Fibroblast of pulmonary artery (primary cell): ENCODE measurements around the gene OSBP.
"Not testable (repeated sequence)": the region's sequence is repeated elsewhere in the genome, so short reads cannot be mapped to it uniquely, and the experiment has no call there.

Source experiments
- DNase-seq: peaks from one replicate; pipeline ENCODE4 v3.0.0-alpha.2; 2010; ENCODE audit warnings: low read depth
- H3K4me3 ChIP-seq: replicated peaks from 2 replicates; pipeline ENCODE4 v1.5.1; 2011; ENCODE audit warnings: low read depth, mild to moderate bottlenecking, control low read depth, low read length, moderate library complexity
- TF ChIP-seq, protein P1 (sequence below): IDR thresholded peaks from 2 replicates; pipeline ENCODE4 v1.5.1; 2011; ENCODE audit warnings: mild to moderate bottlenecking, control low read depth, low read length, inconsistent platforms; ENCODE audit errors: missing control alignments

The OSBP gene

GRCh38 chr11:59644528-59644927 is 29.0 kb upstream of the OSBP start:
- TF ChIP-seq, protein P1, sequence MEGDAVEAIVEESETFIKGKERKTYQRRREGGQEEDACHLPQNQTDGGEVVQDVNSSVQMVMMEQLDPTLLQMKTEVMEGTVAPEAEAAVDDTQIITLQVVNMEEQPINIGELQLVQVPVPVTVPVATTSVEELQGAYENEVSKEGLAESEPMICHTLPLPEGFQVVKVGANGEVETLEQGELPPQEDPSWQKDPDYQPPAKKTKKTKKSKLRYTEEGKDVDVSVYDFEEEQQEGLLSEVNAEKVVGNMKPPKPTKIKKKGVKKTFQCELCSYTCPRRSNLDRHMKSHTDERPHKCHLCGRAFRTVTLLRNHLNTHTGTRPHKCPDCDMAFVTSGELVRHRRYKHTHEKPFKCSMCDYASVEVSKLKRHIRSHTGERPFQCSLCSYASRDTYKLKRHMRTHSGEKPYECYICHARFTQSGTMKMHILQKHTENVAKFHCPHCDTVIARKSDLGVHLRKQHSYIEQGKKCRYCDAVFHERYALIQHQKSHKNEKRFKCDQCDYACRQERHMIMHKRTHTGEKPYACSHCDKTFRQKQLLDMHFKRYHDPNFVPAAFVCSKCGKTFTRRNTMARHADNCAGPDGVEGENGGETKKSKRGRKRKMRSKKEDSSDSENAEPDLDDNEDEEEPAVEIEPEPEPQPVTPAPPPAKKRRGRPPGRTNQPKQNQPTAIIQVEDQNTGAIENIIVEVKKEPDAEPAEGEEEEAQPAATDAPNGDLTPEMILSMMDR = no peak
- no peak for DNase-seq
- H3K4me3 ChIP-seq = no peak overlapping the region

DNA sequence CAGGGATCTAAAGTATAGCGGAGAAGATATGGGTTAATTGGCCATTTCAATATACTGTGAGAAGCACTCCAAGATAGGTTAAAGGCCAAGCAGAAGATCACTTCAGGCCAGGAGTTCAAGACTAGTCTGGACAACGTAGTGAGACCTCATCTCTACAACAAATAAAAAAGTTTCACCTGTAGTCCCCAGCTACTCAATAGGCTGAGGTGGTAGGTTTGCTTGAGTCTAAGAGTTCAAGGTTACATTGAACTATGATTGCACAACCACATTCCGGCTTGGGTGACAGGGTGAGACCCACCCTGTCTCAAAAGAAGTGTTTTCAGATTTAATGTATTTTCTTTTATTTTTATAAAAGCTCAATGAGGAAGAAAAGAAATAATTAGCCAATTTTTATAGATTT is 27.8 kb upstream of the OSBP start:
- DNase-seq = no peak
- no peak overlapping the region for H3K4me3 ChIP-seq
- TF ChIP-seq, protein P1 = no peak

GRCh38 chr11:59641156-59641555 is 25.6 kb upstream of the OSBP start:
- no peak for DNase-seq
- TF ChIP-seq, protein P1 = no peak
- H3K4me3 ChIP-seq = no peak overlapping the region

DNA sequence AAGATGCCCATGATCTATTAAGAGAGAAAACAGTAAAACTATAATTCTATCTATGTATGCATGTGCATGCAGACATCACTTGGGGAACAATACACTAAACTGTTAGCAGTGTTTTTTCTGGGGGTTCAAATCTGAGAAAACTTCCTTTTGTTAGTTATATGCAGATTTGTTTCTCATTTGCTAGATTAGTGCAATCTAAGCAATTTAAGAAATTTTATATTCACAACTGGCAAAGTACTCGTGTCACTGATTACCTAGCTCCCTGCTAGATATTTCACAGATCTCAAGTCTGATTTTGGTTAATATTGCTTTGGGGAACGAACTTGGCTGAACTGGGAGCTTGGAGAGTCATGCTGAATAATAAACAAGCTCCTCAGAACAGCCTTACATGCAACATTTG is 14.9 kb upstream of the OSBP start:
- DNase-seq = no peak
- no peak overlapping the region for H3K4me3 ChIP-seq
- TF ChIP-seq, protein P1 = no peak

GRCh38 chr11:59629996-59630395 is 14.4 kb upstream of the OSBP start:
- no peak for DNase-seq

GRCh38 chr11:59626969-59627368 is 11.4 kb upstream of the OSBP start:
- TF ChIP-seq, protein P1 = peak; percentile 9

More at GRCh38 chr11:59629996-59630395, 14.4 kb upstream of the OSBP start:
- no peak overlapping the region for H3K4me3 ChIP-seq
- TF ChIP-seq, protein P1 = no peak

GRCh38 chr11:59625703-59626102 is 10.1 kb upstream of the OSBP start:
- TF ChIP-seq, protein P1 = no peak
- H3K4me3 ChIP-seq = no peak overlapping the region
- DNase-seq = no peak

More at GRCh38 chr11:59626969-59627368, 11.4 kb upstream of the OSBP start:
- DNase-seq = peak; percentile 13
- H3K4me3 ChIP-seq = not testable (repeated sequence)
